ENCODE results near the gene APOE.
"Not testable (repeated sequence)": the region's sequence is repeated elsewhere in the genome, so short reads cannot be mapped to it uniquely, and the experiment has no call there.

APOE gene

GRCh38 chr19:44905437-44906160 is at the start of gene APOE:
APOE (plus strand) TSS chr19:44905796; CDS start chr19:44906625, 829 bp downstream.
- DNase-seq (ENCODE audit: low read depth): no peak

- no peak for DNase-seq (ENCODE audit: low read depth)
These were observed 49.0 kb upstream of the APOE start for GRCh38 chr19:44856421-44857083.

GRCh38 chr19:44857837-44858236 is 47.8 kb upstream of the APOE start:
- DNase-seq (ENCODE audit: low read depth): no peak

- DNase-seq (ENCODE audit: low read depth): not testable (repeated sequence)
These were observed 44.0 kb upstream of the APOE start for GRCh38 chr19:44861576-44861975.

- DNase-seq (ENCODE audit: low read depth): no peak
These were observed 41.6 kb upstream of the APOE start for GRCh38 chr19:44863990-44864389.

GRCh38 chr19:44865196-44865767 is 40.3 kb upstream of the APOE start:
- no peak for DNase-seq (ENCODE audit: low read depth)

GRCh38 chr19:44866664-44867063 is 38.9 kb upstream of the APOE start:
- DNase-seq (ENCODE audit: low read depth): no peak

- DNase-seq (ENCODE audit: low read depth): no peak
These were observed 38.0 kb upstream of the APOE start for GRCh38 chr19:44867578-44867977.

GRCh38 chr19:44869733-44870470 is 35.7 kb upstream of the APOE start:
- DNase-seq (ENCODE audit: low read depth): no peak

GRCh38 chr19:44871809-44872208 is 33.8 kb upstream of the APOE start:
- DNase-seq (ENCODE audit: low read depth): no peak

- no peak for DNase-seq (ENCODE audit: low read depth)
These were observed 32.9 kb upstream of the APOE start for GRCh38 chr19:44872661-44873060.

- no peak for DNase-seq (ENCODE audit: low read depth)
These were observed 31.3 kb upstream of the APOE start for GRCh38 chr19:44874317-44874716.

GRCh38 chr19:44875666-44876451 is 29.7 kb upstream of the APOE start:
- no peak for DNase-seq (ENCODE audit: low read depth)

GRCh38 chr19:44876930-44877535 is 28.6 kb upstream of the APOE start:
- no peak for DNase-seq (ENCODE audit: low read depth)

GRCh38 chr19:44878120-44878865 is 27.3 kb upstream of the APOE start:
- DNase-seq (ENCODE audit: low read depth): no peak

- no peak for DNase-seq (ENCODE audit: low read depth)
These were observed 26.1 kb upstream of the APOE start for GRCh38 chr19:44879309-44880065.

GRCh38 chr19:44882063-44882462 is 23.5 kb upstream of the APOE start:
- DNase-seq (ENCODE audit: low read depth): no peak

- DNase-seq (ENCODE audit: low read depth): not testable (repeated sequence)
These were observed 22.8 kb upstream of the APOE start for GRCh38 chr19:44882619-44883397.

GRCh38 chr19:44883922-44884321 is 21.7 kb upstream of the APOE start:
- DNase-seq (ENCODE audit: low read depth): no peak

All from activated T-cell treated with anti-CD3 and anti-CD28 coated beads for 48 hours (primary cell).